ENCODE data around the gene MACROD1. TPM values are rescaled to one million over a fixed set of nuclear protein-coding genes. Genes with fewer than 3 reads are reported as not detected.

MACROD1 gene
- total and polyA plus RNA-seq, 2 experiments from 2014 or later: 21.2 to 29.8 TPM

DNA sequence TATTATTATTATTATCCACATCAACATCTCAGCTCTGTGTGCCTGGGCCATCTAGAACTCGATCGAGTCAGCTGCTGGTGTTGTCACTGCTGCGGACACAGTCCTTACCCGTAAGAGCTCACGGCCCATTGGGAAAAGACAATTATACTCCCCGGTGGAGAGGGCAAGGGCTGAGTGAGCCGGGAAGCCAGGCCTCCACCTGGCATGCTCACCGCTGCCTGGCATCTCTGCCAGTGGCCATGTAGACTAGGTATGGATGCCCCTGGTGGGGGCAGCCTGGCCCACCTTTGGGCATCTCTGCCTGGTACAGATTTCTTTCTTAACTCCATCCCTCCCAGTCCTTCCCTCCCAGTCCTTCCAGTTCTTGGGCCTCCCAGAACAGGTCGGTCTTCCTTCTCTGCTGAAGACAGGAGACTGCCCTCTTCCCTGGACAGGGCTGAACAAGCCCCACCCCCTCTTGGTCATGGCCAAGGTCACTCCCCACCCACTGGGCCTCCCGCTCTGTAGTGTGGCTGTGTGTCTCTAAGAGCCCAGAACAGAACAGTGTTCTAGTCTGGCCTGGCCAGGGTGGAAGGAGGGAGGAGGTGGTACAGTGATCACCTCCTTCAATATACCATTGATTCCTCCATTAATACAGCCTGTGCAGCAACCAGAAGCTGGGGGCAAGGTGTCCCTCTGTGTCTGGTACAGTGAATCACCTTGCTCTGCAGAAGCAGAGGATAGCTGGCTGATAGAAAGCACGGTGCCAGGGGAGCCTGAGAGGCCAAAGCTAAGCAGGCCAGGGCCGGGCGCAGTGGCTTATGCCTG, 72.5 kb downstream of the MACROD1 start:
- H3K27ac ChIP-seq: no peak overlapping the region
- TF ChIP-seq EZH2 (IDR thresholded peaks at IDR 0.05; ENCODE audit: borderline replicate concordance) (no peak), CTCF (IDR thresholded peaks at IDR 0.05; ENCODE audit: poor library complexity) (no peak), EZH2phosphoT487 (IDR thresholded peaks at IDR 0.05; ENCODE audit: low read depth, severe bottlenecking, unreplicated experiment) (no peak)
- DNase-seq (ENCODE audit: low spot score): peak; percentile 37
- no peaks in the 10 kb centered on the region for H3K9me3 ChIP-seq (ENCODE audit: low read depth)
- H3K9me2 ChIP-seq (replicated peaks; ENCODE audit: insufficient read depth): no peaks in the 10 kb centered on the region
- H3K27me3 ChIP-seq: no peaks in the 10 kb centered on the region
- H3K4me2 ChIP-seq: no peak overlapping the region
- H3K36me3 ChIP-seq (replicated peaks; ENCODE audit: insufficient read depth, low read depth): no peaks in the 10 kb centered on the region
- peaks cover 53% of the 10 kb centered on the region for H3K4me1 ChIP-seq (ENCODE audit: insufficient read depth)
- H3K79me2 ChIP-seq: no peaks in the 10 kb centered on the region
- no peak overlapping the region for H2AFZ ChIP-seq
- no peak overlapping the region for H3K4me3 ChIP-seq
- no peaks in the 10 kb centered on the region for H4K20me1 ChIP-seq (ENCODE audit: insufficient read depth, poor library complexity, severe bottlenecking)
- 85% methylated on average over 13 of the region's 13 CpGs for WGBS (ENCODE audit: low lambda C conversion rate, missing lambda C conversion rate)

DNA sequence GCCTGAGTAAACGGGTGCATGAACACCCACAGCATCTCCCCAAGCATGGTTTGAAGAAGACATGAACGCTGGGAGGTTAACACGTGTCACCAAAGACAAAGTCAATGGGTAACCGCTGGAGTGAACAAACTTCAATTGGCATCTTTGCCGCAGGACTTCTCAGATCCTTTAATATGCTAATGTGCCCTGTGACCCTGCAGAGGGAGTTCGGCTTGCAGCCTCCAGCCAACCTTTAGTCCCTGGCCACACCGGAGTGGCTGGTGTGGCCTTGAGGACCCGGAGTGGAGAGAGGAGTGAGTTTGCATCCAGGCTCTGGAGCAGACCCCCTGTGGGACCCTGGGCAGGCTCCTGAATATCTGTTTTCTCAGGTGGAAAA, 73.2 kb downstream of the MACROD1 start:
- Histone ChIP-seq H3K27ac (no peak overlapping the region), H2AFZ (no peak overlapping the region), H3K4me1 (ENCODE audit: insufficient read depth) (peaks cover 56% of the 10 kb centered on the region), H3K9me3 (ENCODE audit: low read depth) (no peaks in the 10 kb centered on the region), H3K9me2 (replicated peaks; ENCODE audit: insufficient read depth) (no peaks in the 10 kb centered on the region), H3K4me2 (no peak overlapping the region), H3K36me3 (replicated peaks; ENCODE audit: insufficient read depth, low read depth) (no peaks in the 10 kb centered on the region), H4K20me1 (ENCODE audit: insufficient read depth, poor library complexity, severe bottlenecking) (no peaks in the 10 kb centered on the region), H3K27me3 (no peaks in the 10 kb centered on the region), H3K4me3 (no peak overlapping the region), H3K79me2 (no peaks in the 10 kb centered on the region)
- WGBS (ENCODE audit: low lambda C conversion rate, missing lambda C conversion rate): 74% methylated on average over 8 of the region's 8 CpGs
- TF ChIP-seq EZH2phosphoT487 (IDR thresholded peaks at IDR 0.05; ENCODE audit: low read depth, severe bottlenecking, unreplicated experiment) (no peak), CTCF (IDR thresholded peaks at IDR 0.05; ENCODE audit: poor library complexity) (no peak), EZH2 (IDR thresholded peaks at IDR 0.05; ENCODE audit: borderline replicate concordance) (no peak)
- no peak for DNase-seq (ENCODE audit: low spot score)

DNA sequence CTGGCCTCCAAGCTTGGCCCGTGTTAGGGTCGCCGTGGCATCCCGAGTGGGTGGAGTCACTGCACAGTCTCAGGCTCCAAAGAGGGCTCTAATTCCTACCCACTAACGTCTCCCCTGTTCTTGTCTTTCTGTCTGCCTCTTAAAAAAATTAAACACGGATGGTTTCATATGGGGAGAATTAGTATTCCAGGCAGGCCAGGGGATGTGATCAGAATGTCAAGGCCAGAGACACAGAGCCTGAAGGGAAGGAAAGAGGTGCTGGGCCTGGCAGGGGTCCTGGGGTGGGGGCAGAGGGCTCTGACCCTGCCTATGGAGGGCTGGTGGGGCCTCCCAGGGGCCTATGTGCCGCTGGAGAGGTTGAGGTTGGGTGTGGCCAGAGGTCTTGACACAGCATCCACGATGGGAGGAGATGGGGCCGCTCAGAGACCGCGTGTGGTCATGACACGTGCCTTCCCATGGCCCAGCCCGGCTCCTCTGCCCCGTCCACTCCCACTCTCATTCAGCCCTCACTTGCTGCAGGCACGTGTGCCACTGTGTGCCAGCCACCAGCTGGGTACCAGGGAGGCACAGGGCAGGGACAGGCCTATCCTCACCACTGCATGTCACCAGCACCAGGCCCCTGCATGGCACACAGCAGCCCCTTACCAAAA, 73.7 kb downstream of the MACROD1 start:
- no peak overlapping the region for H2AFZ ChIP-seq
- no peaks in the 10 kb centered on the region for H4K20me1 ChIP-seq (ENCODE audit: insufficient read depth, poor library complexity, severe bottlenecking)
- no peaks in the 10 kb centered on the region for H3K9me3 ChIP-seq (ENCODE audit: low read depth)
- H3K4me1 ChIP-seq (ENCODE audit: insufficient read depth): peaks cover 60% of the 10 kb centered on the region
- DNase-seq (ENCODE audit: low spot score): no peak
- WGBS (ENCODE audit: low lambda C conversion rate, missing lambda C conversion rate): 89% methylated on average over 15 of the region's 15 CpGs
- no peaks in the 10 kb centered on the region for H3K9me2 ChIP-seq (replicated peaks; ENCODE audit: insufficient read depth)
- no peak overlapping the region for H3K27ac ChIP-seq
- no peak overlapping the region for H3K4me2 ChIP-seq
- no peaks in the 10 kb centered on the region for H3K36me3 ChIP-seq (replicated peaks; ENCODE audit: insufficient read depth, low read depth)
- no peak overlapping the region for H3K4me3 ChIP-seq
- no peaks in the 10 kb centered on the region for H3K79me2 ChIP-seq
- no peaks in the 10 kb centered on the region for H3K27me3 ChIP-seq
- no peak for TF ChIP-seq CTCF (IDR thresholded peaks at IDR 0.05; ENCODE audit: poor library complexity)
- TF ChIP-seq EZH2 (IDR thresholded peaks at IDR 0.05; ENCODE audit: borderline replicate concordance): no peak
- TF ChIP-seq EZH2phosphoT487 (IDR thresholded peaks at IDR 0.05; ENCODE audit: low read depth, severe bottlenecking, unreplicated experiment): no peak

Data from hepatocyte (in vitro differentiated cells).